Colonic mucosa (tissue), 4 donors: ENCODE measurements around the gene HECW1. TPM values are rescaled to one million over a fixed set of nuclear protein-coding genes. Genes with fewer than 3 reads are reported as not detected.

Experiments
- DNase-seq: peaks from one replicate; pipeline ENCODE4 v3.0.0-alpha.2; 2020
- H3K27ac ChIP-seq: fragments of 200-600 bp; one replicate; pipeline ENCODE4 v1.8.0; 2021
- H3K27me3 ChIP-seq: fragments of 200-600 bp; one replicate; pipeline ENCODE4 v1.8.0; 2021
- H3K36me3 ChIP-seq: fragments of 200-600 bp; one replicate; pipeline ENCODE4 v1.8.0; 2021
- H3K4me1 ChIP-seq: fragments of 200-600 bp; one replicate; pipeline ENCODE4 v1.8.0; 2021; ENCODE audit warnings: mild to moderate bottlenecking
- H3K4me3 ChIP-seq: fragments of 200-600 bp; one replicate; pipeline ENCODE4 v1.8.0; 2021
- H3K9ac ChIP-seq, 2 donors: one replicate each; pipeline ENCODE4 v1.7.0; 2013; ENCODE audit warnings: control low read depth in 2 of 2, low read depth in 2 of 2, low read length in 2 of 2
- H3K9me3 ChIP-seq: fragments of 200-600 bp; one replicate; pipeline ENCODE4 v1.8.0; 2021
- intact Hi-C: fragments of 100-400 bp; cut with DNase I; formaldehyde crosslinking; loops from one replicate; pipeline ENCODE4 v1.14.1; 2022
- total RNA-seq, 2 donors: library from RNA; stranded (reverse); fragmentation: NEBNext Ultra II Directional in 1 of 2; extraction: Animal tissue kit (Norgen Biotek cat#: 25700) in 1 of 2; gene quantifications; one replicate each; pipeline ENCODE4 v1.2.1, GENCODE V29; 2021
- TF ChIP-seq, protein P1 (sequence below): fragments of 200-600 bp; IDR thresholded peaks from one replicate; pipeline ENCODE4 v1.8.0; 2022; ENCODE audit warnings: antibody characterized with exemption, mild to moderate bottlenecking
- donor health status: healthy.
- donor health status: DM: no; HTN: no; CAD: no.
- donor health status: DM: no; HTN: no; CAD: no.

Gene HECW1
- total RNA-seq, 2 donors from 2014 or later = 0.35 to 0.40 TPM

DNA sequence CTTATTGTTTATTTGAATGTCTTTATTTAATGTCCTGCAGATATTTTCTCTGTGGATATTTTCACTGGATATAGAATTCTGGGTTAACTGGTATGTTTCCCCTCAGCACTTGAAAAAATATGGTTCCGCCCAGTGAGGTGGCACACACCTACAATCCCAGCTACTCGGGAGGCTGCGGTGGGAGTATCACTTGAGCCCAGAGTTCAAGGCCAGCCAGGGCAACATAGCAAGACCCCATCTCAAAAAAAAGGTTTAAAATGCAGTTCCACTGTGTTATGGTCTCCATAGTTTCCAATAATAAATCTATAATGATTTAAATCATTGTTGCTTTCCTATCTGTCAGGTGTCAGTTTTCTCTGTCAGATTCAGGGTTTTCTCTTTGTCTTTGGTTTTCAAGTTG is 305.0 kb downstream of the HECW1 start:
- H3K4me1 ChIP-seq = no peaks in the 10 kb centered on the region
- no peak overlapping the region for H3K9ac ChIP-seq
- H3K36me3 ChIP-seq = no peaks in the 10 kb centered on the region
- no peak for DNase-seq
- no peaks in the 10 kb centered on the region for H3K27me3 ChIP-seq
- H3K9me3 ChIP-seq = no peaks in the 10 kb centered on the region
- TF ChIP-seq, protein P1, sequence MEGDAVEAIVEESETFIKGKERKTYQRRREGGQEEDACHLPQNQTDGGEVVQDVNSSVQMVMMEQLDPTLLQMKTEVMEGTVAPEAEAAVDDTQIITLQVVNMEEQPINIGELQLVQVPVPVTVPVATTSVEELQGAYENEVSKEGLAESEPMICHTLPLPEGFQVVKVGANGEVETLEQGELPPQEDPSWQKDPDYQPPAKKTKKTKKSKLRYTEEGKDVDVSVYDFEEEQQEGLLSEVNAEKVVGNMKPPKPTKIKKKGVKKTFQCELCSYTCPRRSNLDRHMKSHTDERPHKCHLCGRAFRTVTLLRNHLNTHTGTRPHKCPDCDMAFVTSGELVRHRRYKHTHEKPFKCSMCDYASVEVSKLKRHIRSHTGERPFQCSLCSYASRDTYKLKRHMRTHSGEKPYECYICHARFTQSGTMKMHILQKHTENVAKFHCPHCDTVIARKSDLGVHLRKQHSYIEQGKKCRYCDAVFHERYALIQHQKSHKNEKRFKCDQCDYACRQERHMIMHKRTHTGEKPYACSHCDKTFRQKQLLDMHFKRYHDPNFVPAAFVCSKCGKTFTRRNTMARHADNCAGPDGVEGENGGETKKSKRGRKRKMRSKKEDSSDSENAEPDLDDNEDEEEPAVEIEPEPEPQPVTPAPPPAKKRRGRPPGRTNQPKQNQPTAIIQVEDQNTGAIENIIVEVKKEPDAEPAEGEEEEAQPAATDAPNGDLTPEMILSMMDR = no peak
- no peak overlapping the region for H3K27ac ChIP-seq
- no peak overlapping the region for H3K4me3 ChIP-seq
- intact Hi-C loops = no loop called here

- H3K4me1 ChIP-seq = no peaks in the 10 kb centered on the region
- no peak for DNase-seq
- no peaks in the 10 kb centered on the region for H3K9me3 ChIP-seq
- intact Hi-C loops = no loop called here
- TF ChIP-seq, protein P1 = no peak
- H3K27ac ChIP-seq = no peak overlapping the region
- H3K4me3 ChIP-seq = no peak overlapping the region
- no peaks in the 10 kb centered on the region for H3K36me3 ChIP-seq
- no peaks in the 10 kb centered on the region for H3K27me3 ChIP-seq
- H3K9ac ChIP-seq = no peak overlapping the region
Measured at GRCh38 chr7:43430411-43430810, 318.0 kb downstream of the HECW1 start.

- no peaks in the 10 kb centered on the region for H3K4me1 ChIP-seq
- no peaks in the 10 kb centered on the region for H3K27me3 ChIP-seq
- TF ChIP-seq, protein P1 = no peak
- H3K27ac ChIP-seq = no peak overlapping the region
- intact Hi-C loops = no loop called here
- no peak overlapping the region for H3K4me3 ChIP-seq
- DNase-seq = no peak
- no peak overlapping the region for H3K9ac ChIP-seq
- H3K36me3 ChIP-seq = no peaks in the 10 kb centered on the region
- H3K9me3 ChIP-seq = no peaks in the 10 kb centered on the region
Measured at GRCh38 chr7:43431020-43431595, 318.7 kb downstream of the HECW1 start.

- intact Hi-C loops = no loop called here
- no peak overlapping the region for H3K4me3 ChIP-seq
- H3K27ac ChIP-seq = no peak overlapping the region
- H3K27me3 ChIP-seq = no peaks in the 10 kb centered on the region
- H3K9me3 ChIP-seq = no peaks in the 10 kb centered on the region
- no peak for DNase-seq
- H3K9ac ChIP-seq = no peak overlapping the region
- H3K36me3 ChIP-seq = no peaks in the 10 kb centered on the region
- TF ChIP-seq, protein P1 = no peak
- no peaks in the 10 kb centered on the region for H3K4me1 ChIP-seq
Measured at GRCh38 chr7:43433639-43434038, 321.2 kb downstream of the HECW1 start.

GRCh38 chr7:43437001-43437400 is 324.6 kb downstream of the HECW1 start:
- H3K27me3 ChIP-seq = no peaks in the 10 kb centered on the region
- no peaks in the 10 kb centered on the region for H3K36me3 ChIP-seq
- H3K9me3 ChIP-seq = no peaks in the 10 kb centered on the region
- TF ChIP-seq, protein P1 = no peak
- H3K27ac ChIP-seq = no peak overlapping the region
- no peak overlapping the region for H3K4me3 ChIP-seq
- no peak overlapping the region for H3K9ac ChIP-seq
- no peak for DNase-seq
- intact Hi-C loops = no loop called here
- H3K4me1 ChIP-seq = no peaks in the 10 kb centered on the region
